ENCODE results near the gene CAMK2A. TPM values are rescaled to one million over a fixed set of nuclear protein-coding genes. Genes with fewer than 3 reads are reported as not detected.
A peak's percentile ranks its signal among the peaks of the same experiment; 100 is the strongest.

The CAMK2A gene
- total RNA-seq, 4 donors from 2014 or later: 32.0 to 78.1 (median 48.6) TPM

DNA sequence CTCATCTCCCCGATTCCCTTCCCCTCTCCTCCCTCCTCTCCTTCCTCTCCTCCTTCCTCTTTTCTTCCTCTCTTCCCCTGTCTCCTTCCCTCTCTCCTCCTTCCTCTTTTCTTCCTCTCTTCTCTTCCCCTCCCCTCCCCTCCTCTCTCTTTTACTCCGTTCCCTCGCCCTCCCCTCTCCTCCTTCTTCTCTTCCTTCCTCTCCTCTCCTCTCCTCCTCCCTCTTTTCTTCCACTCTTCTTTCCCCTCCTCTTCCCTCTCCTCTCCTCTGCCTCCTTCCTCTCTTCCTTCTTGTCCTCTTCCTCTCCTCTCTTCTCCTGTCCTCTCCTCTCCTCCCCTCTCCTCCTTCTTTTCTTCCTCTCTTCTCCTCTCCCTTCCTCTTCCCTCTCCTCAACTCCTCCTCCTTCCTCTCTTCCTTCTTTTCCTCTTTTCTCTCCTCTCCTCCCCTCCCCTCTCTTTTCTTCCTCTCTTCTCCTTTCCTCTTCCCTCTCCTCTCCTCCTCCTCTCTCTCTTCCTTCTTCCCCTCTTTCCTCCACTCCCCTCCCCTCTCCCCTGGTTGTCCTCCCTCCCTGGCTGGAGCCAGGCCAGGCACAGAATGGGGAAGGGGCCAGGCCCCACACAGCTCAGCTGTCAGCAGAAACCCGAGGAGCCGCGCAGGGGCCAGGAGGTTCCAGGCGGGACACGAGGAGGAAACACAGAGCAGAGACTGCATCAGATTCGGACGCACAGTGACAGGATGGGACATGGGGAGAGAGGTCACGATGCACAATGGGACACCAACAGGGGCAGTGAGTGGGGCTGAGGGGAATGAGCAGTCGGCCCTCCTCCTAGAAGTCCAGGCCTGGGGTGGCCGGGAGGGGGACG lies 48.0 kb downstream of the CAMK2A start:
- Histone ChIP-seq H3K27me3 (no peaks in the 10 kb centered on the region), H3K4me1 (peaks cover 40 to 49% of the 10 kb centered on the region in 2 donors), H3K9me3 (no peaks in the 10 kb centered on the region), H3K27ac (peak overlapping the region in 3 of 4 donors; percentile 50 to 91 (median 50)), H3K36me3 (peaks cover 0 to 17% of the 10 kb centered on the region in 2 donors), H3K4me3 (no peak overlapping the region)
- in situ Hi-C loops (cut with MboI; ENCODE audit: low sequenced_read_pairs in 4 of 4): no loop called here
- TF ChIP-seq, protein P1, sequence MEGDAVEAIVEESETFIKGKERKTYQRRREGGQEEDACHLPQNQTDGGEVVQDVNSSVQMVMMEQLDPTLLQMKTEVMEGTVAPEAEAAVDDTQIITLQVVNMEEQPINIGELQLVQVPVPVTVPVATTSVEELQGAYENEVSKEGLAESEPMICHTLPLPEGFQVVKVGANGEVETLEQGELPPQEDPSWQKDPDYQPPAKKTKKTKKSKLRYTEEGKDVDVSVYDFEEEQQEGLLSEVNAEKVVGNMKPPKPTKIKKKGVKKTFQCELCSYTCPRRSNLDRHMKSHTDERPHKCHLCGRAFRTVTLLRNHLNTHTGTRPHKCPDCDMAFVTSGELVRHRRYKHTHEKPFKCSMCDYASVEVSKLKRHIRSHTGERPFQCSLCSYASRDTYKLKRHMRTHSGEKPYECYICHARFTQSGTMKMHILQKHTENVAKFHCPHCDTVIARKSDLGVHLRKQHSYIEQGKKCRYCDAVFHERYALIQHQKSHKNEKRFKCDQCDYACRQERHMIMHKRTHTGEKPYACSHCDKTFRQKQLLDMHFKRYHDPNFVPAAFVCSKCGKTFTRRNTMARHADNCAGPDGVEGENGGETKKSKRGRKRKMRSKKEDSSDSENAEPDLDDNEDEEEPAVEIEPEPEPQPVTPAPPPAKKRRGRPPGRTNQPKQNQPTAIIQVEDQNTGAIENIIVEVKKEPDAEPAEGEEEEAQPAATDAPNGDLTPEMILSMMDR (IDR thresholded peaks at IDR 0.05 in 4 of 5, conservative IDR thresholded peaks at IDR 0.05 in 1 of 5): no peak
- no peak for TF ChIP-seq POLR2A (IDR thresholded peaks at IDR 0.05)
- ATAC-seq (no peak), DNase-seq (no peak)
- intact Hi-C loops (cut with DNase I; ENCODE audit: low total_unique reads): loop anchor here (5.0 to 10.0 kb wide), 2 partner anchors 116 to 507 kb away; partner anchors contain the start of genes PPARGC1B and TCOF1

DNA sequence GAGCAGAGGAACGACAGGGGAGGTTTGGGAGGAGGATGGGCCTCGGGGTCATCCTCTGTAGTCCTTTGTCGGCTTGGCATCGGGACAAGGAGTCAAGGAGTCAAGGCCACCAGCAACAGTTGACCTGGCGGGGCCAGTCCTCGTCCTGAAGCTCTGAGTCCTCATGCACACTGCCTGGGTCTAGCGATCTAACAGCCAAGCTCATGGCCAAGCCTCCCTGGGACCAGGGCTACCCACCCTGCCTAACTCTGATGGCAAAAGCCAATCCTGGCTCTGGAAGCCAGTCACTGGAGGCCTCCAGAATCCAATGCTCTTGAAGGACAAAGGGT lies 49.8 kb downstream of the CAMK2A start:
- ATAC-seq (no peak), DNase-seq (no peak)
- peaks cover 0 to 17% of the 10 kb centered on the region in 2 donors for H3K36me3 ChIP-seq
- in situ Hi-C loops (cut with MboI; ENCODE audit: low sequenced_read_pairs in 4 of 4): no loop called here
- TF ChIP-seq POLR2A (IDR thresholded peaks at IDR 0.05): no peak
- TF ChIP-seq, protein P1 (IDR thresholded peaks at IDR 0.05 in 4 of 5, conservative IDR thresholded peaks at IDR 0.05 in 1 of 5): no peak
- H3K4me3 ChIP-seq: no peak overlapping the region
- H3K27me3 ChIP-seq: no peaks in the 10 kb centered on the region
- intact Hi-C loops (cut with DNase I; ENCODE audit: low total_unique reads): loop anchor here (1.0 to 10.0 kb wide), 3 partner anchors 20 to 505 kb away; partner anchors contain the start of genes PPARGC1B and TCOF1
- no peaks in the 10 kb centered on the region for H3K9me3 ChIP-seq
- H3K4me1 ChIP-seq: peaks cover 27 to 34% of the 10 kb centered on the region in 2 donors
- peak overlapping the region in 1 of 4 donors; percentile 34 for H3K27ac ChIP-seq

DNA sequence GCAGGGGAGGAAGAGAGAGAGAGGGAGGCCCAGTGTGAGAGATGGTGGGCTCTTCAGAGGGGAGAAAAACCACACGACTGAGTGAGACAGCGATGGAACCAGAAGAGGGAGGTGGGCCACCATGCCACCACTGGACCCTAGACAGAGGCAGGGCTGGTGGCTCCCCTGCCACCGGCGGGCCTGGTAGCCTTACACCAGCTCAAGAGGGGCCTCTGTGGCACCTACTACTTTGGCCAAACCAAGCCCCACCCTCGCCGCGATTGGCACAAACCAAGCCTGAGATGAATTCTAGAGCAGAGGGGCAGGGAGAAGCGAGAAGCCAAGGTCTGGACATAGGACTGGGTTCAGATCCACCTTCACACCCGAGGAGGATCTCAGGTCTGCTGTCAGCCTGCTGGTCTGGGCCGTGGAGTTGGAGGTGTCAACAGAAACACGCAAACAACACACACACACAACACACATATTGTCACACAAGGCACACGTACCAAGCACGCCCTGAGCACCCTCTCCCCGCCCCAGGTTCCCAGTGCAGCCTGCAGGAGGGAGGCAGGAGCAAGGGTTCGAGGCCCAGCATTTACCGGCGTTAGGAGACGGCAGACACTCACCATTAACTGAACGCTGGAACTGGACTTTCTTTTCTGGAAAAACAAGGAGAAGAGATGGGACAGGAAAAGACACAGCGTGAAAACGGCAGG lies 50.3 kb downstream of the CAMK2A start:
- DNase-seq (no peak), ATAC-seq (no peak)
- no peaks in the 10 kb centered on the region for H3K27me3 ChIP-seq
- peaks cover 0 to 23% of the 10 kb centered on the region in 2 donors for H3K36me3 ChIP-seq
- in situ Hi-C loops (cut with MboI; ENCODE audit: low sequenced_read_pairs in 4 of 4) (no loop called here), intact Hi-C loops (cut with DNase I; ENCODE audit: low total_unique reads) (no loop called here)
- no peaks in the 10 kb centered on the region for H3K9me3 ChIP-seq
- peaks cover 22 to 28% of the 10 kb centered on the region in 2 donors for H3K4me1 ChIP-seq
- TF ChIP-seq, protein P1 (IDR thresholded peaks at IDR 0.05 in 4 of 5, conservative IDR thresholded peaks at IDR 0.05 in 1 of 5): no peak
- TF ChIP-seq POLR2A (IDR thresholded peaks at IDR 0.05): no peak
- peak overlapping the region in 1 of 4 donors; percentile 34 for H3K27ac ChIP-seq
- no peak overlapping the region for H3K4me3 ChIP-seq

DNA sequence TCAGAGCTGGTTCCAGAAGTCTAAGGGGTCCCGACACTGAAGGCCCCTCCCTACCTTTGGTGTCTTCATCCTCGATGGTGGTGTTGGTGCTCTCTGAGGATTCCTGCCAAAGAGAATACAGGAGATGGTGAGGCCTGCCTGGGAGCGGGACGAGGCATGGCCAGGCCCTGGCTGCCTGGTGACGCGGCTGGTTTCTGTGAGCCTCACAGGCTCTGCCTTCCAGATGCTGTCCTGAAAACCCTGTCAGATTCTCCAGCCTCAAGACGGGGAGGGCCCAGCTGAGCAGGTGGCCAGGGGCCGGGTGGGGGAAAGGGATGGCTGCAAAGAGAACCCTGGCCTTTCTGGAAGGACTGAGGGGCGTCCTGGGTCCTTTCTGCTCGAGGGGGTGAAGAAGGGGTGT lies 50.9 kb downstream of the CAMK2A start:
- Histone ChIP-seq H3K27me3 (no peaks in the 10 kb centered on the region), H3K9me3 (no peaks in the 10 kb centered on the region), H3K4me1 (peaks cover 16 to 22% of the 10 kb centered on the region in 2 donors), H3K36me3 (peaks cover 0 to 25% of the 10 kb centered on the region in 2 donors), H3K4me3 (no peak overlapping the region), H3K27ac (peak overlapping the region in 1 of 4 donors; percentile 18)
- DNase-seq (no peak), ATAC-seq (no peak)
- in situ Hi-C loops (cut with MboI; ENCODE audit: low sequenced_read_pairs in 4 of 4): no loop called here
- TF ChIP-seq, protein P1 (IDR thresholded peaks at IDR 0.05 in 4 of 5, conservative IDR thresholded peaks at IDR 0.05 in 1 of 5): no peak
- TF ChIP-seq POLR2A (IDR thresholded peaks at IDR 0.05): no peak
- intact Hi-C loops (cut with DNase I; ENCODE audit: low total_unique reads): no loop called here

All from gastrocnemius medialis (tissue), 4 donors.